Uterus (tissue), 2 donors: ENCODE data around the gene COL26A1.

ENCODE experiments used
- POLR2A ChIP-seq, 2 donors: fragments of 450-650 bp; IDR thresholded peaks; one replicate each; pipeline ENCODE4 v1.6.1; 2016; ENCODE audit warnings: antibody characterized with exemption in 2 of 2, mild to moderate bottlenecking in 1 of 2, moderate library complexity in 1 of 2
- TF ChIP-seq, protein P1 (sequence below), 4 experiments: fragments of 200-600 bp in 2 of 4; fragments of 450-650 bp in 2 of 4; sonication (generic) in 2 of 4; IDR thresholded peaks; one replicate each; pipeline ENCODE4 v1.5.1; 2016 to 2019; ENCODE audit warnings: antibody characterized with exemption in 4 of 4, mild to moderate bottlenecking in 2 of 4, moderate library complexity in 1 of 4

DNA sequence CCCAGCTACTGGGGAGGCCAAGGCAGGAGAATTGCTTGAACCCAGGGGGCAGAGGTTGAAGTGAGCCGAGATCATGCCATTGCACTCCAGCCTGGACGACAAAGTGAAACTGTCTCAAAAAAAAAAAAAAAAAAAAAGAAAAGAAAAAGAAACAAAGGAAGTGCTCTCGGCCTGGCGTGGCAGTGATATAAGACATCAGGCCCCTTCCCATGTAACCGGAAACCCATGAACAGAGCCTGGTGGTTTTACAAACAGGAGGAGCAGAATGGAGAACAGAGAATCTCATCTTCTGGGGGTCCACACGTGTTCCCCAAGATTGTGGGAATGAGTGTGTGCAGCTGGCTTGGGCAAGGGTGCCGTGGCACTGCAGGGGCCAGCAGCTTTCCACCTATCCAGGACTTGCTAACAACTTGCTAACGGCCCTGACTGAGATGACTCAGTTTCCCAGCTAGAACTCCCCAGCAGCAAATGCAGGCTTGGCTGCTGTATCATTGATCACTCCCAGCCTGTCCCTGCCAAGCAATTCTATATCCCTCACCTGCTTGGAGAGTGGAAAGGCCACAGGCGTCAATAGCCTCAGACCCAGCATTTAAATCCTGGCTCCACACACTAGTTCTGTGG, 103.0 kb downstream of the COL26A1 start:
- TF ChIP-seq, protein P1, sequence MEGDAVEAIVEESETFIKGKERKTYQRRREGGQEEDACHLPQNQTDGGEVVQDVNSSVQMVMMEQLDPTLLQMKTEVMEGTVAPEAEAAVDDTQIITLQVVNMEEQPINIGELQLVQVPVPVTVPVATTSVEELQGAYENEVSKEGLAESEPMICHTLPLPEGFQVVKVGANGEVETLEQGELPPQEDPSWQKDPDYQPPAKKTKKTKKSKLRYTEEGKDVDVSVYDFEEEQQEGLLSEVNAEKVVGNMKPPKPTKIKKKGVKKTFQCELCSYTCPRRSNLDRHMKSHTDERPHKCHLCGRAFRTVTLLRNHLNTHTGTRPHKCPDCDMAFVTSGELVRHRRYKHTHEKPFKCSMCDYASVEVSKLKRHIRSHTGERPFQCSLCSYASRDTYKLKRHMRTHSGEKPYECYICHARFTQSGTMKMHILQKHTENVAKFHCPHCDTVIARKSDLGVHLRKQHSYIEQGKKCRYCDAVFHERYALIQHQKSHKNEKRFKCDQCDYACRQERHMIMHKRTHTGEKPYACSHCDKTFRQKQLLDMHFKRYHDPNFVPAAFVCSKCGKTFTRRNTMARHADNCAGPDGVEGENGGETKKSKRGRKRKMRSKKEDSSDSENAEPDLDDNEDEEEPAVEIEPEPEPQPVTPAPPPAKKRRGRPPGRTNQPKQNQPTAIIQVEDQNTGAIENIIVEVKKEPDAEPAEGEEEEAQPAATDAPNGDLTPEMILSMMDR (IDR thresholded peaks at IDR 0.05): no peak
- TF ChIP-seq POLR2A (IDR thresholded peaks at IDR 0.05): no peak
